ENCODE results near the gene RDX.
"Not testable (repeated sequence)": the region's sequence is repeated elsewhere in the genome, so short reads cannot be mapped to it uniquely, and the experiment has no call there.

RDX gene

GRCh38 chr11:110327508-110327907, 31.1 kb upstream of the RDX start:
- no peak overlapping the region for H3K27ac ChIP-seq (ENCODE audit: low read length)

GRCh38 chr11:110323786-110324185, 27.4 kb upstream of the RDX start:
- DNase-seq (ENCODE audit: low read depth, low spot score): no peak
- H3K27me3 ChIP-seq (ENCODE audit: control insufficient read depth, insufficient read depth, low read length): peaks cover 1% of the 10 kb centered on the region; the same call in 1 of the 2 replicates
- no CpG with 5 or more reads among the region's 4 CpGs for WGBS (ENCODE audit: insufficient coverage, insufficient read length)
- no peaks in the 10 kb centered on the region for H3K9me3 ChIP-seq (ENCODE audit: control insufficient read depth, insufficient read depth, low read length)
- peaks cover 2% of the 10 kb centered on the region for H3K4me1 ChIP-seq (ENCODE audit: control insufficient read depth, insufficient read depth, low read length)
- no peak overlapping the region for H3K4me3 ChIP-seq (ENCODE audit: low read length)
- H3K27ac ChIP-seq (ENCODE audit: low read length): no peak overlapping the region
- H3K36me3 ChIP-seq (ENCODE audit: control insufficient read depth, insufficient read depth, low read length): no peaks in the 10 kb centered on the region

More at GRCh38 chr11:110327508-110327907, 31.1 kb upstream of the RDX start:
- Histone ChIP-seq H3K4me1 (ENCODE audit: control insufficient read depth, insufficient read depth, low read length) (peaks cover 2% of the 10 kb centered on the region), H3K4me3 (ENCODE audit: low read length) (no peak overlapping the region), H3K27me3 (ENCODE audit: control insufficient read depth, insufficient read depth, low read length) (no peaks in the 10 kb centered on the region), H3K36me3 (ENCODE audit: control insufficient read depth, insufficient read depth, low read length) (no peaks in the 10 kb centered on the region), H3K9me3 (ENCODE audit: control insufficient read depth, insufficient read depth, low read length) (no peaks in the 10 kb centered on the region; the same call in 1 of the 2 replicates)
- no CpG with 5 or more reads among the region's 3 CpGs for WGBS (ENCODE audit: insufficient coverage, insufficient read length)
- DNase-seq (ENCODE audit: low read depth, low spot score): no peak

- Histone ChIP-seq H3K4me1 (ENCODE audit: control insufficient read depth, insufficient read depth, low read length) (no peaks in the 10 kb centered on the region), H3K36me3 (ENCODE audit: control insufficient read depth, insufficient read depth, low read length) (no peaks in the 10 kb centered on the region), H3K4me3 (ENCODE audit: low read length) (no peak overlapping the region), H3K9me3 (ENCODE audit: control insufficient read depth, insufficient read depth, low read length) (no peaks in the 10 kb centered on the region), H3K27ac (ENCODE audit: low read length) (no peak overlapping the region), H3K27me3 (ENCODE audit: control insufficient read depth, insufficient read depth, low read length) (peaks cover 1% of the 10 kb centered on the region; the same call in 1 of the 2 replicates)
- WGBS (ENCODE audit: insufficient coverage, insufficient read length): no CpG with 5 or more reads among the region's 3 CpGs
- no peak for DNase-seq (ENCODE audit: low read depth, low spot score)
Observed at GRCh38 chr11:110319501-110319900, 23.1 kb upstream of the RDX start.

- no CpG with 5 or more reads among the region's 1 CpG for WGBS (ENCODE audit: insufficient coverage, insufficient read length)
- peaks cover 1% of the 10 kb centered on the region; the same call in 1 of the 2 replicates for H3K27me3 ChIP-seq (ENCODE audit: control insufficient read depth, insufficient read depth, low read length)
- no peak overlapping the region for H3K4me3 ChIP-seq (ENCODE audit: low read length)
Observed at GRCh38 chr11:110318638-110319404, 22.4 kb upstream of the RDX start.

GRCh38 chr11:110317516-110317932, 21.1 kb upstream of the RDX start:
- peaks cover 1% of the 10 kb centered on the region; the same call in 1 of the 2 replicates for H3K27me3 ChIP-seq (ENCODE audit: control insufficient read depth, insufficient read depth, low read length)
- WGBS (ENCODE audit: insufficient coverage, insufficient read length): no CpG with 5 or more reads among the region's 3 CpGs
- H3K27ac ChIP-seq (ENCODE audit: low read length): no peak overlapping the region
- H3K4me1 ChIP-seq (ENCODE audit: control insufficient read depth, insufficient read depth, low read length): no peaks in the 10 kb centered on the region
- H3K36me3 ChIP-seq (ENCODE audit: control insufficient read depth, insufficient read depth, low read length): no peaks in the 10 kb centered on the region
- H3K4me3 ChIP-seq (ENCODE audit: low read length): no peak overlapping the region
- no peaks in the 10 kb centered on the region for H3K9me3 ChIP-seq (ENCODE audit: control insufficient read depth, insufficient read depth, low read length)
- no peak for DNase-seq (ENCODE audit: low read depth, low spot score)

More at GRCh38 chr11:110318638-110319404, 22.4 kb upstream of the RDX start:
- H3K36me3 ChIP-seq (ENCODE audit: control insufficient read depth, insufficient read depth, low read length): no peaks in the 10 kb centered on the region
- H3K9me3 ChIP-seq (ENCODE audit: control insufficient read depth, insufficient read depth, low read length): no peaks in the 10 kb centered on the region
- H3K27ac ChIP-seq (ENCODE audit: low read length): no peak overlapping the region
- no peak for DNase-seq (ENCODE audit: low read depth, low spot score)
- no peaks in the 10 kb centered on the region for H3K4me1 ChIP-seq (ENCODE audit: control insufficient read depth, insufficient read depth, low read length)

GRCh38 chr11:110314366-110315095, 18.1 kb upstream of the RDX start:
- no peaks in the 10 kb centered on the region for H3K4me1 ChIP-seq (ENCODE audit: control insufficient read depth, insufficient read depth, low read length)
- no peaks in the 10 kb centered on the region for H3K9me3 ChIP-seq (ENCODE audit: control insufficient read depth, insufficient read depth, low read length)
- no peak overlapping the region for H3K4me3 ChIP-seq (ENCODE audit: low read length)
- no peak for DNase-seq (ENCODE audit: low read depth, low spot score)
- no CpG with 5 or more reads among the region's 9 CpGs for whole genome bisulfite sequencing (ENCODE audit: insufficient coverage, insufficient read length)
- no peak overlapping the region for H3K27ac ChIP-seq (ENCODE audit: low read length)
- no peaks in the 10 kb centered on the region for H3K27me3 ChIP-seq (ENCODE audit: control insufficient read depth, insufficient read depth, low read length)
- H3K36me3 ChIP-seq (ENCODE audit: control insufficient read depth, insufficient read depth, low read length): no peaks in the 10 kb centered on the region

- H3K36me3 ChIP-seq (ENCODE audit: control insufficient read depth, insufficient read depth, low read length): no peaks in the 10 kb centered on the region
- H3K4me1 ChIP-seq (ENCODE audit: control insufficient read depth, insufficient read depth, low read length): no peaks in the 10 kb centered on the region
- no peak for DNase-seq (ENCODE audit: low read depth, low spot score)
- no peak overlapping the region for H3K27ac ChIP-seq (ENCODE audit: low read length)
- no peaks in the 10 kb centered on the region for H3K9me3 ChIP-seq (ENCODE audit: control insufficient read depth, insufficient read depth, low read length)
- no peaks in the 10 kb centered on the region for H3K27me3 ChIP-seq (ENCODE audit: control insufficient read depth, insufficient read depth, low read length)
- no peak overlapping the region for H3K4me3 ChIP-seq (ENCODE audit: low read length)
Observed at GRCh38 chr11:110312670-110313069, 16.3 kb upstream of the RDX start.

GRCh38 chr11:110311783-110312579, 15.6 kb upstream of the RDX start:
- no peaks in the 10 kb centered on the region for H3K9me3 ChIP-seq (ENCODE audit: control insufficient read depth, insufficient read depth, low read length)
- WGBS (ENCODE audit: insufficient coverage, insufficient read length): no CpG with 5 or more reads among the region's 3 CpGs
- H3K27me3 ChIP-seq (ENCODE audit: control insufficient read depth, insufficient read depth, low read length): no peaks in the 10 kb centered on the region
- H3K4me1 ChIP-seq (ENCODE audit: control insufficient read depth, insufficient read depth, low read length): no peaks in the 10 kb centered on the region
- H3K36me3 ChIP-seq (ENCODE audit: control insufficient read depth, insufficient read depth, low read length): no peaks in the 10 kb centered on the region
- H3K27ac ChIP-seq (ENCODE audit: low read length): no peak overlapping the region
- no peak overlapping the region for H3K4me3 ChIP-seq (ENCODE audit: low read length)
- no peak for DNase-seq (ENCODE audit: low read depth, low spot score)

- Histone ChIP-seq H3K36me3 (ENCODE audit: control insufficient read depth, insufficient read depth, low read length) (no peaks in the 10 kb centered on the region), H3K4me3 (ENCODE audit: low read length) (no peak overlapping the region), H3K4me1 (ENCODE audit: control insufficient read depth, insufficient read depth, low read length) (no peaks in the 10 kb centered on the region), H3K27me3 (ENCODE audit: control insufficient read depth, insufficient read depth, low read length) (no peaks in the 10 kb centered on the region), H3K27ac (ENCODE audit: low read length) (no peak overlapping the region), H3K9me3 (ENCODE audit: control insufficient read depth, insufficient read depth, low read length) (no peaks in the 10 kb centered on the region)
- no peak for DNase-seq (ENCODE audit: low read depth, low spot score)
- WGBS (ENCODE audit: insufficient coverage, insufficient read length): no CpG with 5 or more reads among the region's 5 CpGs
Observed at GRCh38 chr11:110308071-110308470, 11.7 kb upstream of the RDX start.

GRCh38 chr11:110306019-110306388, 9.6 kb upstream of the RDX start:
- H3K36me3 ChIP-seq (ENCODE audit: control insufficient read depth, insufficient read depth, low read length); DNase-seq (ENCODE audit: low read depth, low spot score); H3K27me3 ChIP-seq (ENCODE audit: control insufficient read depth, insufficient read depth, low read length); H3K27ac ChIP-seq (ENCODE audit: low read length); H3K4me1 ChIP-seq (ENCODE audit: control insufficient read depth, insufficient read depth, low read length); H3K9me3 ChIP-seq (ENCODE audit: control insufficient read depth, insufficient read depth, low read length); H3K4me3 ChIP-seq (ENCODE audit: low read length): not testable (repeated sequence)
- WGBS (ENCODE audit: insufficient coverage, insufficient read length): no CpG with 5 or more reads among the region's 4 CpGs

All from iPS DF 6.9 (cell line).